Suprapubic skin (tissue), 4 donors: Measurements from ENCODE around the gene KCTD13.

Experiments used
- CTCF ChIP-seq, 2 donors: fragments of 200-600 bp in 1 of 2; fragments of 450-650 bp in 1 of 2; sonication (generic) in 1 of 2; IDR thresholded peaks; one replicate each; pipeline ENCODE4 v1.5.1; 2016 to 2019; ENCODE audit warnings: antibody characterized with exemption in 2 of 2, mild to moderate bottlenecking in 1 of 2, moderate library complexity in 1 of 2
- EP300 ChIP-seq: sonication (generic); formaldehyde crosslinking; IDR thresholded peaks from one replicate; pipeline ENCODE4 v1.6.1; 2017; ENCODE audit warnings: antibody characterized with exemption
- POLR2A ChIP-seq, 2 donors: fragments of 450-650 bp; IDR thresholded peaks; one replicate each; pipeline ENCODE4 v1.6.1; 2017; ENCODE audit warnings: antibody characterized with exemption in 2 of 2, mild to moderate bottlenecking in 2 of 2, moderate library complexity in 2 of 2
- POLR2AphosphoS5 ChIP-seq, 3 donors: sonication (generic); formaldehyde crosslinking; IDR thresholded peaks; one replicate each; pipeline ENCODE4 v1.6.1; 2017; ENCODE audit warnings: antibody characterized with exemption in 3 of 3

- TF ChIP-seq CTCF (IDR thresholded peaks at IDR 0.05), result no peak
- TF ChIP-seq POLR2A (IDR thresholded peaks at IDR 0.05), result no peak
- no peak for TF ChIP-seq EP300
- TF ChIP-seq POLR2AphosphoS5 (IDR thresholded peaks at IDR 0.05), result no peak
Measured at GRCh38 chr16:29950806-29951461, 24.9 kb upstream of the KCTD13 start.
